ENCODE data around the gene KLRC2.
"Not testable (repeated sequence)": the region's sequence is repeated elsewhere in the genome, so short reads cannot be mapped to it uniquely, and the experiment has no call there.

The KLRC2 gene

GRCh38 chr12:10454531-10454930 lies 18.7 kb upstream of the KLRC2 start:
- DNase-seq (ENCODE audit: low read depth, low spot score) = no peak
- Histone ChIP-seq H3K36me3 (ENCODE audit: insufficient read depth, insufficient read length, low read length) (no peaks in the 10 kb centered on the region), H3K4me1 (ENCODE audit: insufficient read depth, insufficient read length) (no peaks in the 10 kb centered on the region), H3K9me3 (ENCODE audit: insufficient read depth, low read length) (peaks cover 25% of the 10 kb centered on the region), H3K4me3 (ENCODE audit: insufficient read length, low read depth) (no peak overlapping the region), H3K9ac (ENCODE audit: insufficient read length, low read depth) (no peak overlapping the region), H3K27me3 (ENCODE audit: insufficient read depth, insufficient read length) (no peaks in the 10 kb centered on the region)
- TF ChIP-seq SUZ12 (IDR thresholded peaks at IDR 0.05; ENCODE audit: extremely low read depth, insufficient read depth, insufficient read length) (no peak), ZNF274 (IDR thresholded peaks at IDR 0.05; ENCODE audit: low read depth, low read length) (no peak), YY1 (IDR thresholded peaks at IDR 0.05; ENCODE audit: insufficient read depth, insufficient read length) (no peak)

- Histone ChIP-seq H3K4me3 (ENCODE audit: insufficient read length, low read depth) (no peak within 1 kb of the TSS), H3K9ac (ENCODE audit: insufficient read length, low read depth) (no peak within 1 kb of the TSS), H3K4me1 (ENCODE audit: insufficient read depth, insufficient read length) (no peaks in the 10 kb centered on the region), H3K36me3 (ENCODE audit: insufficient read depth, insufficient read length, low read length) (no peaks in the 10 kb centered on the region), H3K9me3 (ENCODE audit: insufficient read depth, low read length) (peaks cover 19% of the 10 kb centered on the region), H3K27me3 (ENCODE audit: insufficient read depth, insufficient read length) (no peaks in the 10 kb centered on the region)
- DNase-seq (ENCODE audit: low read depth, low spot score) = no peak
- no peak for TF ChIP-seq SUZ12 (IDR thresholded peaks at IDR 0.05; ENCODE audit: extremely low read depth, insufficient read depth, insufficient read length)
- no peak for TF ChIP-seq YY1 (IDR thresholded peaks at IDR 0.05; ENCODE audit: insufficient read depth, insufficient read length)
- TF ChIP-seq ZNF274 (IDR thresholded peaks at IDR 0.05; ENCODE audit: low read depth, low read length) = no peak
Observed at GRCh38 chr12:10453156-10453555, 17.3 kb upstream of the KLRC2 start, which contains the start of gene KLRC1. Gene KLRC1 (minus strand): TSS chr12:10453377. CDS start chr12:10451156, 2,221 bp downstream.

GRCh38 chr12:10448236-10448635 lies 12.4 kb upstream of the KLRC2 start:
- no peak for DNase-seq (ENCODE audit: low read depth, low spot score)
- Histone ChIP-seq H3K4me1 (ENCODE audit: insufficient read depth, insufficient read length) (no peaks in the 10 kb centered on the region), H3K27me3 (ENCODE audit: insufficient read depth, insufficient read length) (no peaks in the 10 kb centered on the region), H3K36me3 (ENCODE audit: insufficient read depth, insufficient read length, low read length) (no peaks in the 10 kb centered on the region), H3K9ac (ENCODE audit: insufficient read length, low read depth) (no peak overlapping the region), H3K9me3 (ENCODE audit: insufficient read depth, low read length) (no peaks in the 10 kb centered on the region; the same call in 1 of the 2 replicates), H3K4me3 (ENCODE audit: insufficient read length, low read depth) (no peak overlapping the region)
- no peak for TF ChIP-seq SUZ12 (IDR thresholded peaks at IDR 0.05; ENCODE audit: extremely low read depth, insufficient read depth, insufficient read length)
- TF ChIP-seq YY1 (IDR thresholded peaks at IDR 0.05; ENCODE audit: insufficient read depth, insufficient read length) = no peak
- TF ChIP-seq ZNF274 (IDR thresholded peaks at IDR 0.05; ENCODE audit: low read depth, low read length) = no peak

- not testable (repeated sequence) for DNase-seq (ENCODE audit: low read depth, low spot score); H3K36me3 ChIP-seq (ENCODE audit: insufficient read depth, insufficient read length, low read length); H3K9me3 ChIP-seq (ENCODE audit: insufficient read depth, low read length); H3K4me3 ChIP-seq (ENCODE audit: insufficient read length, low read depth); H3K27me3 ChIP-seq (ENCODE audit: insufficient read depth, insufficient read length); H3K9ac ChIP-seq (ENCODE audit: insufficient read length, low read depth); H3K4me1 ChIP-seq (ENCODE audit: insufficient read depth, insufficient read length)
Observed at GRCh38 chr12:10446052-10446451, 10.2 kb upstream of the KLRC2 start.

- not testable (repeated sequence) for H3K4me3 ChIP-seq (ENCODE audit: insufficient read length, low read depth); H3K9me3 ChIP-seq (ENCODE audit: insufficient read depth, low read length); H3K9ac ChIP-seq (ENCODE audit: insufficient read length, low read depth); DNase-seq (ENCODE audit: low read depth, low spot score); H3K4me1 ChIP-seq (ENCODE audit: insufficient read depth, insufficient read length); H3K36me3 ChIP-seq (ENCODE audit: insufficient read depth, insufficient read length, low read length); H3K27me3 ChIP-seq (ENCODE audit: insufficient read depth, insufficient read length)
Observed at GRCh38 chr12:10441144-10441543, 5.3 kb upstream of the KLRC2 start.

GRCh38 chr12:10439608-10440274 lies 3.9 kb upstream of the KLRC2 start:
- H3K4me3 ChIP-seq (ENCODE audit: insufficient read length, low read depth); DNase-seq (ENCODE audit: low read depth, low spot score); H3K9me3 ChIP-seq (ENCODE audit: insufficient read depth, low read length); H3K9ac ChIP-seq (ENCODE audit: insufficient read length, low read depth); H3K36me3 ChIP-seq (ENCODE audit: insufficient read depth, insufficient read length, low read length); H3K4me1 ChIP-seq (ENCODE audit: insufficient read depth, insufficient read length); H3K27me3 ChIP-seq (ENCODE audit: insufficient read depth, insufficient read length): not testable (repeated sequence)

GRCh38 chr12:10437601-10438000 lies 1.8 kb upstream of the KLRC2 start:
- not testable (repeated sequence) for H3K4me1 ChIP-seq (ENCODE audit: insufficient read depth, insufficient read length); DNase-seq (ENCODE audit: low read depth, low spot score); H3K9me3 ChIP-seq (ENCODE audit: insufficient read depth, low read length)

GRCh38 chr12:10430623-10431022 lies 5.2 kb downstream of the KLRC2 start:
- not testable (repeated sequence) for H3K36me3 ChIP-seq (ENCODE audit: insufficient read depth, insufficient read length, low read length); H3K27me3 ChIP-seq (ENCODE audit: insufficient read depth, insufficient read length); H3K4me1 ChIP-seq (ENCODE audit: insufficient read depth, insufficient read length); H3K9me3 ChIP-seq (ENCODE audit: insufficient read depth, low read length); DNase-seq (ENCODE audit: low read depth, low spot score); H3K4me3 ChIP-seq (ENCODE audit: insufficient read length, low read depth); H3K9ac ChIP-seq (ENCODE audit: insufficient read length, low read depth)

More at GRCh38 chr12:10437601-10438000, 1.8 kb upstream of the KLRC2 start:
- H3K36me3 ChIP-seq (ENCODE audit: insufficient read depth, insufficient read length, low read length); H3K4me3 ChIP-seq (ENCODE audit: insufficient read length, low read depth); H3K27me3 ChIP-seq (ENCODE audit: insufficient read depth, insufficient read length); H3K9ac ChIP-seq (ENCODE audit: insufficient read length, low read depth): not testable (repeated sequence)

- not testable (repeated sequence) for H3K4me3 ChIP-seq (ENCODE audit: insufficient read length, low read depth); DNase-seq (ENCODE audit: low read depth, low spot score); H3K4me1 ChIP-seq (ENCODE audit: insufficient read depth, insufficient read length); H3K9me3 ChIP-seq (ENCODE audit: insufficient read depth, low read length); H3K36me3 ChIP-seq (ENCODE audit: insufficient read depth, insufficient read length, low read length); H3K27me3 ChIP-seq (ENCODE audit: insufficient read depth, insufficient read length); H3K9ac ChIP-seq (ENCODE audit: insufficient read length, low read depth)
Observed at GRCh38 chr12:10425938-10426337, 9.9 kb downstream of the KLRC2 start.

GRCh38 chr12:10424260-10424899 lies 11.4 kb downstream of the KLRC2 start:
- not testable (repeated sequence) for H3K9ac ChIP-seq (ENCODE audit: insufficient read length, low read depth)

GRCh38 chr12:10422159-10422558 lies 13.7 kb downstream of the KLRC2 start:
- H3K4me3 ChIP-seq (ENCODE audit: insufficient read length, low read depth); H3K27me3 ChIP-seq (ENCODE audit: insufficient read depth, insufficient read length); H3K4me1 ChIP-seq (ENCODE audit: insufficient read depth, insufficient read length); DNase-seq (ENCODE audit: low read depth, low spot score); H3K36me3 ChIP-seq (ENCODE audit: insufficient read depth, insufficient read length, low read length); H3K9ac ChIP-seq (ENCODE audit: insufficient read length, low read depth); H3K9me3 ChIP-seq (ENCODE audit: insufficient read depth, low read length): not testable (repeated sequence)

More at GRCh38 chr12:10424260-10424899, 11.4 kb downstream of the KLRC2 start:
- H3K36me3 ChIP-seq (ENCODE audit: insufficient read depth, insufficient read length, low read length); H3K9me3 ChIP-seq (ENCODE audit: insufficient read depth, low read length); DNase-seq (ENCODE audit: low read depth, low spot score); H3K27me3 ChIP-seq (ENCODE audit: insufficient read depth, insufficient read length); H3K4me1 ChIP-seq (ENCODE audit: insufficient read depth, insufficient read length); H3K4me3 ChIP-seq (ENCODE audit: insufficient read length, low read depth): not testable (repeated sequence)
